Tibial nerve (tissue), 4 donors: ENCODE data around the gene PTGES3. TPM values are rescaled to one million over a fixed set of nuclear protein-coding genes. Genes with fewer than 3 reads are reported as not detected.

Source experiments
- DNase-seq, 2 donors: peaks; one replicate each; pipeline ENCODE4 v3.0.0-alpha.2; 2019; ENCODE audit warnings: low spot score in 2 of 2
- H3K27ac ChIP-seq, 4 donors: fragments of 200-600 bp; sonication (generic) in 3 of 4; one replicate each; pipeline ENCODE4 v1.5.1; 2017 to 2019; ENCODE audit warnings: mild to moderate bottlenecking in 1 of 4
- H3K27me3 ChIP-seq, 2 donors: fragments of 200-600 bp; sonication (generic) in 1 of 2; one replicate each; pipeline versions ENCODE4 v1.5.1 to v1.6.0; 2017 to 2019
- H3K36me3 ChIP-seq, 3 donors: fragments of 200-600 bp; sonication (generic); one replicate each; pipeline ENCODE4 v1.5.1; 2018 to 2019
- H3K4me1 ChIP-seq, 4 donors: fragments of 200-600 bp; sonication (generic) in 3 of 4; one replicate each; pipeline ENCODE4 v1.5.1; 2017 to 2019
- H3K4me3 ChIP-seq, 4 donors: fragments of 200-600 bp; sonication (generic) in 3 of 4; one replicate each; pipeline ENCODE4 v1.5.1; 2017 to 2019; ENCODE audit warnings: mild to moderate bottlenecking in 1 of 4, moderate library complexity in 1 of 4
- H3K9me3 ChIP-seq, 4 donors: fragments of 200-600 bp; sonication (generic) in 3 of 4; one replicate each; pipeline ENCODE4 v1.5.1; 2017 to 2019
- EP300 ChIP-seq, 2 donors: sonication (generic); formaldehyde crosslinking; IDR thresholded peaks; one replicate each; pipeline ENCODE4 v1.6.1; 2017; ENCODE audit warnings: antibody characterized with exemption in 2 of 2, mild to moderate bottlenecking in 1 of 2
- POLR2A ChIP-seq, 2 donors: fragments of 450-650 bp; IDR thresholded peaks; one replicate each; pipeline ENCODE4 v1.6.1; 2017; ENCODE audit warnings: antibody characterized with exemption in 2 of 2, mild to moderate bottlenecking in 2 of 2, moderate library complexity in 2 of 2
- WGBS, 2 donors: methylation state at CpG; one replicate each; pipeline ENCODE4 v1.1.5; 2018; 5-methylcytosine and 5-hydroxymethylcytosine counted together
- total RNA-seq, 4 donors: library from RNA; depleted of rRNA; stranded (reverse); fragments of >200 nt; gene quantifications; one replicate each; pipeline ENCODE4 v1.1.0, GENCODE V29; 2016
- TF ChIP-seq, protein P1 (sequence below), 5 experiments: fragments of 200-600 bp in 3 of 5; fragments of 450-650 bp in 2 of 5; sonication (generic) in 3 of 5; IDR thresholded peaks; one replicate each; pipeline ENCODE4 v1.5.1; 2016 to 2019; ENCODE audit warnings: antibody characterized with exemption in 5 of 5, mild to moderate bottlenecking in 3 of 5, moderate library complexity in 2 of 5

The PTGES3 gene
- total RNA-seq, 4 donors from 2014 or later = 71.0 to 84.0 (median 77.2) TPM

DNA sequence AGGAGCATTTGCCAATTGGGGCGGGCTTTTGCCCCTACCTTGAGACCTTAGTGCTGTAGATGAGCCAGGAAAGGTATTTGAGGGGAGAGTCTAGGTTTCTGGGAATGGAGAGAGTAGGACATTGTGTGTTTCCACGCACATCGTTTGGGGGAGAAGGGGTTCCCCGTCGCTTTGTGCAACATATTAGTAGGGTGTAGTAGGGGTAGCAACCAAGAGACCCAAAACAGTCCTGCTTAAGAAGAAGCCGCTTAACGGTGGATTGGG, 694 bp upstream of the PTGES3 start:
- DNase-seq = no peak
- 2% methylated on average over 7 of the region's 7 CpGs for WGBS, 2 donors
- peaks cover 0 to 35% (median 12%) of the 10 kb centered on the region in 4 donors for H3K4me1 ChIP-seq
- TF ChIP-seq, protein P1, sequence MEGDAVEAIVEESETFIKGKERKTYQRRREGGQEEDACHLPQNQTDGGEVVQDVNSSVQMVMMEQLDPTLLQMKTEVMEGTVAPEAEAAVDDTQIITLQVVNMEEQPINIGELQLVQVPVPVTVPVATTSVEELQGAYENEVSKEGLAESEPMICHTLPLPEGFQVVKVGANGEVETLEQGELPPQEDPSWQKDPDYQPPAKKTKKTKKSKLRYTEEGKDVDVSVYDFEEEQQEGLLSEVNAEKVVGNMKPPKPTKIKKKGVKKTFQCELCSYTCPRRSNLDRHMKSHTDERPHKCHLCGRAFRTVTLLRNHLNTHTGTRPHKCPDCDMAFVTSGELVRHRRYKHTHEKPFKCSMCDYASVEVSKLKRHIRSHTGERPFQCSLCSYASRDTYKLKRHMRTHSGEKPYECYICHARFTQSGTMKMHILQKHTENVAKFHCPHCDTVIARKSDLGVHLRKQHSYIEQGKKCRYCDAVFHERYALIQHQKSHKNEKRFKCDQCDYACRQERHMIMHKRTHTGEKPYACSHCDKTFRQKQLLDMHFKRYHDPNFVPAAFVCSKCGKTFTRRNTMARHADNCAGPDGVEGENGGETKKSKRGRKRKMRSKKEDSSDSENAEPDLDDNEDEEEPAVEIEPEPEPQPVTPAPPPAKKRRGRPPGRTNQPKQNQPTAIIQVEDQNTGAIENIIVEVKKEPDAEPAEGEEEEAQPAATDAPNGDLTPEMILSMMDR (IDR thresholded peaks at IDR 0.05) = no peak
- TF ChIP-seq POLR2A (IDR thresholded peaks at IDR 0.05) (no peak), EP300 (IDR thresholded peaks at IDR 0.05) (no peak)
- H3K27ac ChIP-seq = peak overlapping the region; percentile 97 to 100 (median 100)
- no peaks in the 10 kb centered on the region for H3K36me3 ChIP-seq
- H3K4me3 ChIP-seq = peak overlapping the region; percentile 45 to 86 (median 83)
- H3K9me3 ChIP-seq = no peaks in the 10 kb centered on the region
- no peaks in the 10 kb centered on the region for H3K27me3 ChIP-seq

DNA sequence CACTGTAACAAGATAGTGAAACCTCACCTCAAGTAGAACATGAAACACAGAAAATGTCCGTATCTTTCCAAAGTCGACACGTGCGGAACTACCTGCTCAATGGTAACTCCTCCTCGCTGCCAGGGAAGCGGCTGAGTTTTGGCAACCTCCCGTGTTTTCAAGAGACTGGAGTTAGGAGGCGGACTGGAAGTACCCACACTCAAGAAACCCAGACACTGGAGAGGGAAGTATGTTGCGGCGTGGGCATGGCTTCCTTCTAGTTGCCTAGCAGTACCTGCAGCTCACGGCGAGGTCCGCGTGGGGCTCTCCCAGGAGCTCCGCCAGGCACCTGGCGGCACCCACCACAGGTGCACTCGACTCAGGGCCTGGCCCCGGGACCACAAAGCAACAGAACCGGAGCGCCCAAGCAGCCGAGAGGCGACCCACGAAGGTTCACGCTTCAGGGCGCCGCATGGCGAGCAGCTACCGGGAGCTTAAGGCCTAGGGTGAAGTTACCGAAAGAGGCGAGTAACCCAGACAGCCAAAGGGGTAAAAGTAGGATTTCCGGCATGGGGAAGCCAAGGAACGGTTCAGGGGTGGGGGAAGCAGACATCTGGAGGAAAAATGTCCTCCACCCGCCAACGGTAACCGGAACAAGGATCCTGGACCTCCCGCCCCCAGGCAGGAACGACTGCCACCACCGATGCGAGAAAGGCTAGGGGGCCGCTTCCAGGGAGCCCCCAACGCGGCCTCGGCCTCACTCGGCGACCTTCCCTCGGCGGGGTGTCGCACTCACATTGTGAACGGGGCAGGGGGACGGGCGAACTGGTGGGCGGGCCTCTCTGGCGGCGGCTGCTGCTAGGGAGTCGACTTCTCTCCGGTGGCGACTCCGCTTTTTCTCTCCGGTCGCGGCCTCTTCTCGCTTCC, 608 bp downstream of the PTGES3 start:
- H3K9me3 ChIP-seq = no peaks in the 10 kb centered on the region
- H3K27ac ChIP-seq = peak overlapping the region; percentile 97 to 100 (median 100)
- TF ChIP-seq EP300 (IDR thresholded peaks at IDR 0.05) (no peak), POLR2A (IDR thresholded peaks at IDR 0.05) (no peak)
- TF ChIP-seq, protein P1 (IDR thresholded peaks at IDR 0.05) = no peak
- no peaks in the 10 kb centered on the region for H3K27me3 ChIP-seq
- H3K36me3 ChIP-seq = no peaks in the 10 kb centered on the region
- WGBS, 2 donors = 0 to 1% methylated on average over 57 to 62 of the region's 62 CpGs
- peak overlapping the region; percentile 82 to 95 (median 85) for H3K4me3 ChIP-seq
- DNase-seq = peak; percentile 31 to 41
- H3K4me1 ChIP-seq = peaks cover 0 to 47% (median 12%) of the 10 kb centered on the region in 4 donors

DNA sequence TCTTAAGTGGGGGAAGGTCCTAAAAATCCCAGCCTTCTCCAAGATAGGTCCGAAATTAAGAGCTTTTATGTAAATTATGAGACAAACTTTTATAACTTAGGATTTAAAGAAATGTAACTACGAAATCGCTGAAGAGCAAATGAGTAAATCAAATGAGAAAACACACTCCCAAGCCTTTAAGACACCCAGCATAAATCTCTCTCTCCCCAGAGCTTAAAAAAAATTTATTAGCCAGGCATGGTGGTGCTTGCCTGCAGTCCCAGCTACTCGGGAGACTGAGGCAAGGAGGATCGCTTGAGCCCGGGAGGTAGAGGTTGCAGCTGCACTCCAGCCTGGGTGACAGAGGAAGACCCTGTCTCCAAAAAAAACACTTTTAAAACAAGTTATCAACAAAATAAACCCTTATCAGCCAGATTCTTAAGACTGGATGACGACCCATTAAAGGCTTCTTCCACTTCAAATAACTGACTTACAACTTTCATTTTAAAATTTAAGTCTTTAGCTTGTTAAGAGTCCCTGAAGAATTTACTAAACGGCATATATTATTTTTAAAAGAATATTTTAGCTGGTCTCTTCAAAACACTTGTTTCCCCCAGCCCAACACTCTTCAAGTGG, 3.2 kb downstream of the PTGES3 start:
- WGBS, 2 donors = 42 to 45% methylated on average over 8 of the region's 8 CpGs
- Histone ChIP-seq H3K4me1 (peaks cover 0 to 70% (median 19%) of the 10 kb centered on the region in 4 donors), H3K27me3 (no peaks in the 10 kb centered on the region), H3K36me3 (peaks cover 0 to 8% (median 0%) of the 10 kb centered on the region in 3 donors), H3K27ac (peak overlapping the region in 3 of 4 donors; percentile 5 to 63 (median 45)), H3K9me3 (no peaks in the 10 kb centered on the region), H3K4me3 (peak overlapping the region in 2 of 4 donors; percentile 7 to 10)
- no peak for DNase-seq
- TF ChIP-seq POLR2A (IDR thresholded peaks at IDR 0.05) (no peak), EP300 (IDR thresholded peaks at IDR 0.05) (no peak)
- TF ChIP-seq, protein P1 (IDR thresholded peaks at IDR 0.05) = no peak

DNA sequence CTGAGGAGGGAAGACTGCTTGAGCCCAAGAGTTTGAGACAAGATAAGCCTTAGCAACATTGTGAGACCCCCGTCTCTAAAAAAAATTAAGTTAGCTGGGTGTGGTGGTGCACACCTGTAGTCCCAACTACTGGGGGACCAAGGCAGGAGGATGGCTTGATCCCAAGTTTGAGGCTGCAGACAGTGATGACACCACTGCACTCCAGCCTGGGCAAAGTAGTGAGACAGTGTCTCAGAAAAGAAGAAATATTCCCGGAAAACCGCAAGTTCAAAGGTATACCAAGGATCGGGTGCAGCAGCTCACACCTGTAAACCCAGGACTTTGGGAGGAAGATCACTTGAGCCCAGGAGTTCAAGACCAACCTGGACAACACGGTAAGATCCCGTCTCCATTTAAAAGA, 5.8 kb downstream of the PTGES3 start:
- Histone ChIP-seq H3K4me3 (no peak overlapping the region), H3K27ac (no peak overlapping the region), H3K4me1 (peaks cover 0 to 86% (median 27%) of the 10 kb centered on the region in 4 donors), H3K36me3 (peaks cover 0 to 12% (median 0%) of the 10 kb centered on the region in 3 donors), H3K9me3 (no peaks in the 10 kb centered on the region), H3K27me3 (no peaks in the 10 kb centered on the region)
- 95 to 99% methylated on average over 6 of the region's 6 CpGs for WGBS, 2 donors
- DNase-seq = no peak
- TF ChIP-seq, protein P1 (IDR thresholded peaks at IDR 0.05) = no peak
- TF ChIP-seq POLR2A (IDR thresholded peaks at IDR 0.05) (no peak), EP300 (IDR thresholded peaks at IDR 0.05) (no peak)
